OCI-LY1 (cell line): Measurements from ENCODE around the gene FBXL4.

ENCODE experiments used
- H2AFZ ChIP-seq: fragments of 200-600 bp; sonication (generic), shearing (Covaris generic); 2 replicates; pipeline ENCODE4 v1.6.0; 2014; ENCODE audit warnings: antibody characterized with exemption, mild to moderate bottlenecking, low read length
- H3F3A ChIP-seq: fragments of 200-600 bp; sonication (generic), shearing (Covaris generic); 2 replicates; pipeline ENCODE4 v1.6.0; 2014; ENCODE audit warnings: mild to moderate bottlenecking, antibody characterized with exemption, low read length, moderate library complexity; ENCODE audit not compliant: insufficient read depth
- H3K27ac ChIP-seq: fragments of 200-600 bp; sonication (generic); 2 replicates; pipeline ENCODE4 v1.5.1; 2014; ENCODE audit warnings: low read length, mixed run types, mild to moderate bottlenecking, low read depth; ENCODE audit not compliant: poor library complexity, severe bottlenecking
- H3K27me3 ChIP-seq: fragments of 200-600 bp; sonication (generic); 2 replicates; pipeline ENCODE4 v1.6.0; 2014; ENCODE audit warnings: antibody characterized with exemption, mild to moderate bottlenecking, low read length, moderate library complexity; ENCODE audit not compliant: insufficient read depth
- H3K36me3 ChIP-seq: fragments of 200-600 bp; sonication (generic); 2 replicates; pipeline ENCODE4 v1.6.1; 2014; ENCODE audit warnings: mild to moderate bottlenecking, antibody characterized with exemption, low read length, moderate library complexity, mixed read lengths; ENCODE audit not compliant: insufficient read depth
- H3K4me1 ChIP-seq: fragments of 200-600 bp; sonication (generic); 2 replicates; pipeline ENCODE4 v1.5.1; 2014; ENCODE audit warnings: mild to moderate bottlenecking, low read length, moderate library complexity; ENCODE audit not compliant: insufficient read depth, severe bottlenecking
- H3K4me2 ChIP-seq: fragments of 200-600 bp; sonication (generic), shearing (Covaris generic); 2 replicates; pipeline ENCODE4 v1.6.1; 2014; ENCODE audit warnings: low read length
- H3K4me3 ChIP-seq: fragments of 200-600 bp; sonication (generic); 2 replicates; pipeline ENCODE4 v1.5.1; 2014; ENCODE audit warnings: low read length, low read depth, mild to moderate bottlenecking, mixed read lengths; ENCODE audit not compliant: poor library complexity, severe bottlenecking
- H3K79me2 ChIP-seq: fragments of 200-600 bp; shearing (Covaris generic); 2 replicates; pipeline ENCODE4 v1.6.1; 2016; ENCODE audit warnings: mixed run types, low read length, mixed read lengths; ENCODE audit not compliant: insufficient read depth
- H3K9ac ChIP-seq: fragments of 200-600 bp; sonication (generic), shearing (Covaris generic); 2 replicates; pipeline ENCODE4 v1.6.1; 2014; ENCODE audit warnings: mild to moderate bottlenecking, low read length, mixed read lengths
- H3K9me2 ChIP-seq: fragments of 200-600 bp; sonication (generic), shearing (Covaris generic); 2 replicates; pipeline ENCODE4 v1.6.1; 2014; ENCODE audit warnings: low read depth, mild to moderate bottlenecking, low read length, mixed read lengths
- H3K9me3 ChIP-seq: fragments of 200-600 bp; shearing (Covaris generic); 2 replicates; pipeline ENCODE4 v1.6.1; 2014; ENCODE audit warnings: low read length, mixed read lengths
- H4K20me1 ChIP-seq: fragments of 200-600 bp; sonication (generic), shearing (Covaris generic); 2 replicates; pipeline ENCODE4 v1.6.0; 2016; ENCODE audit warnings: mild to moderate bottlenecking, low read length; ENCODE audit not compliant: insufficient read depth
- EZH2 ChIP-seq: fragments of 200-600 bp; sonication (generic), shearing (Covaris generic); IDR thresholded peaks from 2 replicates; pipeline ENCODE4 v1.8.0; 2017; ENCODE audit warnings: borderline replicate concordance, mixed run types, mild to moderate bottlenecking, antibody characterized with exemption, low read length, moderate library complexity, mixed read lengths
- TF ChIP-seq, protein P1 (sequence below): fragments of 200-600 bp; sonication (generic), shearing (Covaris generic); IDR thresholded peaks from 2 replicates; pipeline ENCODE4 v1.5.1; 2017; ENCODE audit warnings: mild to moderate bottlenecking, antibody characterized with exemption, low read length, moderate library complexity, mixed read lengths

Gene FBXL4

DNA sequence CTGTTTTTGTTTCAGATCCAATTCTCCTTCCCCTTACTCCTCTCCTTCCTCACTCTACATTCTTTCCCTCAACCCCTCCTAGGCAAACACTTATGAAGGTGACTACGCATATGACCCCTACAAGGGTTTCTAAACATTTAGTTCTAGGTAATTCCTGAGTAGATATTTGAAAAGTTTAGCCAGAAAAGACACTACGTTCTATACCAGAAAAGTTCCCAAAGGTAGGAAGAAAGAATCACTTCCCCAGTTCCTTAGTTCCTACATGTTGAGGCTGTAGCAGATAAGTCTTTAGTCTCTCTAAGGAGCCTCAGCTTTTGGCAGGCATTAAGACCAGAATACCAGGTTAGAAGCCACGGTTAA, 101.7 kb downstream of the FBXL4 start:
- Histone ChIP-seq H3K27ac (no peak overlapping the region), H2AFZ (no peak overlapping the region), H3K4me1 (no peaks in the 10 kb centered on the region)

DNA sequence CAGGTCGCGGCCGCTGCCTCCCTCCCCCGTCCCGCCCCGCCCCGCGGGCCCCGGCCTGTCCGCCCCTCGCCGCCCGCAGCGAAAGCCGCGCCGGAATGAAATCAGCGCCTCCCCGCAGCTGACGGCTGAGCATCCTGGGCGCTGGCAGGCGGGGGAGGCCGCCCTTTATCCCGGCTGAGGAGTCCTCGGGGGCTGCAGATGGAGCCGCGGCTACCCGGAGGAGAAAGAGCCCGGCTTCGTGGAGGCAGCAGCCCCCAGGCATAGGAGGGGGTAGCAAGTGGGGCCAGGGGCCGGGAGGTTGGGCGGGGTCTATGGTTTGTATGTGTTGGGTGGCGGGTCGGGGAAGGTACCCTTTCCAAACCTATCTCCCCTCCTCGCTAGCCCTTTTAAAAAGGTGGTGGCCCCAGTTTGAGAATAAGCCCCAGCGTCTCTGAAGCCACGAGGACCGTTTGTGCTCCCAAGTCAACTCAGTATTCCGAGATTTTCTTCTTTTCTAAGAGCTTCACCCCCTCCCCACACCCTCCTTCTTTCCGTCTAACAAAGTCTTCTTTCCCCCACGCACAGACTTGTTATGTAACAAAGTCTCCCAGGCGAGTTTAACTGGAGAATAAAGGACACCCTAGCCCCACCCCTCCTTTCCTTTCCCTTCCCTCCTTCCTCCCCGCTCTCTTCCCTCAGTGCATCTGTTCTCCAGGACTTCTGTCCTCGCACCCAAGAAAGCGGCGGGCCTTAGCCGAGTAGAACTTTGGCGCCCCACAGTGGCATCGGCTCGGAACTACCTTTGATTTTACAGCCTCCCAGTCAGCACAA, 102.3 kb downstream of the FBXL4 start:
- Histone ChIP-seq H3K4me2 (no peak overlapping the region), H3K9ac (no peak overlapping the region), H3K79me2 (no peaks in the 10 kb centered on the region), H3K27ac (no peak overlapping the region), H4K20me1 (no peaks in the 10 kb centered on the region), H3K27me3 (no peaks in the 10 kb centered on the region), H3K9me3 (no peaks in the 10 kb centered on the region), H3K36me3 (no peaks in the 10 kb centered on the region), H3F3A (no peaks in the 10 kb centered on the region), H2AFZ (no peak overlapping the region), H3K4me1 (no peaks in the 10 kb centered on the region), H3K9me2 (no peaks in the 10 kb centered on the region), H3K4me3 (no peak overlapping the region)
- TF ChIP-seq, protein P1, sequence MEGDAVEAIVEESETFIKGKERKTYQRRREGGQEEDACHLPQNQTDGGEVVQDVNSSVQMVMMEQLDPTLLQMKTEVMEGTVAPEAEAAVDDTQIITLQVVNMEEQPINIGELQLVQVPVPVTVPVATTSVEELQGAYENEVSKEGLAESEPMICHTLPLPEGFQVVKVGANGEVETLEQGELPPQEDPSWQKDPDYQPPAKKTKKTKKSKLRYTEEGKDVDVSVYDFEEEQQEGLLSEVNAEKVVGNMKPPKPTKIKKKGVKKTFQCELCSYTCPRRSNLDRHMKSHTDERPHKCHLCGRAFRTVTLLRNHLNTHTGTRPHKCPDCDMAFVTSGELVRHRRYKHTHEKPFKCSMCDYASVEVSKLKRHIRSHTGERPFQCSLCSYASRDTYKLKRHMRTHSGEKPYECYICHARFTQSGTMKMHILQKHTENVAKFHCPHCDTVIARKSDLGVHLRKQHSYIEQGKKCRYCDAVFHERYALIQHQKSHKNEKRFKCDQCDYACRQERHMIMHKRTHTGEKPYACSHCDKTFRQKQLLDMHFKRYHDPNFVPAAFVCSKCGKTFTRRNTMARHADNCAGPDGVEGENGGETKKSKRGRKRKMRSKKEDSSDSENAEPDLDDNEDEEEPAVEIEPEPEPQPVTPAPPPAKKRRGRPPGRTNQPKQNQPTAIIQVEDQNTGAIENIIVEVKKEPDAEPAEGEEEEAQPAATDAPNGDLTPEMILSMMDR: peak; percentile 89
- no peak for TF ChIP-seq EZH2

More for the DNA sequence above, 101.7 kb downstream of the FBXL4 start:
- TF ChIP-seq, protein P1: no peak
- no peak for TF ChIP-seq EZH2
- Histone ChIP-seq H3K27me3 (no peaks in the 10 kb centered on the region), H3K9me3 (no peaks in the 10 kb centered on the region), H4K20me1 (no peaks in the 10 kb centered on the region), H3K9me2 (no peaks in the 10 kb centered on the region), H3K36me3 (no peaks in the 10 kb centered on the region), H3F3A (no peaks in the 10 kb centered on the region), H3K4me2 (no peak overlapping the region), H3K9ac (no peak overlapping the region), H3K4me3 (no peak overlapping the region), H3K79me2 (no peaks in the 10 kb centered on the region)

DNA sequence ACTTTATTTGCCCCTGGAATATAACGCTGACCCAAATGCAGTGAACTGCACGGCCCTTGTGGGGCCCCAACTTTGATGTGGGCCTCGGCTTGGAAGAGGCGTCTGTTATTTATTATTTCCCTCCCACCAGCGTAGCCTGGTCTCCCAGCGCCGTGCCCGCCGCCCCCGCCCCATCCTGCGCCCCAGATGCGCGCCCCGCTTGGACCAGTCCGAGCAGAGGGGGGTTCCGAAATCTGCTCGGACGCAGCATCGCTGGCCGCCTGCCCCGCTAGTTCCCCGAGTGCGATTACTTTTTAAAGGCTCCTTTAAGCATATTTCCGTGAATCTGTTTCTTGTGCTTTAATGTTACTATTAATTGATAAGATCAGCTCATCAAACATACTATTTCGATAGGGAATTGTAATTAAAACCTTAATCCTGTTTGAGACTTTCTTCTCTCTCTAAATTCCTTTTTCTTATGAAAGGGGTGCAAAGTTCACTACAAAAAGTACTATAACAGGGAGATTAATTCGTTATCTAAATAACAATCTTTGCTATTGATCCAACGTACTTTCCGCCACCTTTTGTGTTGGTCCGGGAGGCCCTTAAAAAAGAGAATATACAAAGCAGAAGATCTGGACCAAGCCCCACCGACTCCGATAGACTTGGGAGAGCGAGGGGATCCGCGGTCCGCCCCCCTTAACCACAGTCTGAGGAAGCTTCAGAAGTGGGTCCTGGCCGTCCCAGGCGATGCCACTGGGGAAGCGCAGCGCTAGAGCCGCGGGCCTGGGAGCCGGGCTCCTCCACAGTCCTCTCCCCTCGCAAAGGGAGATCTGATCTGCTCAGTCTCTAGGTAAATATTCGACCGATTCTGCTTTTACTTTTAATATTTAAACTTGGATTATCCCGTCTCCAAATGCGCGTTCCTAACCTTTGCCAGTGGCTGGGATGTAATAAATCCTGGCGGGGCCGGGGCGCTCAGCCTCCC, 103.2 kb downstream of the FBXL4 start:
- Histone ChIP-seq H3K9ac (no peak overlapping the region), H3K4me1 (no peaks in the 10 kb centered on the region), H3K36me3 (no peaks in the 10 kb centered on the region), H3F3A (no peaks in the 10 kb centered on the region), H3K4me3 (no peak overlapping the region), H4K20me1 (no peaks in the 10 kb centered on the region), H3K27ac (no peak overlapping the region), H2AFZ (no peak overlapping the region), H3K9me2 (no peaks in the 10 kb centered on the region), H3K79me2 (no peaks in the 10 kb centered on the region), H3K4me2 (no peak overlapping the region), H3K27me3 (no peaks in the 10 kb centered on the region), H3K9me3 (no peaks in the 10 kb centered on the region)
- TF ChIP-seq, protein P1: no peak
- TF ChIP-seq EZH2: no peak
